M059J (cell line): Measurements from ENCODE around the gene VSTM4. TPM values are rescaled to one million over a fixed set of nuclear protein-coding genes. Genes with fewer than 3 reads are reported as not detected.

ENCODE experiments used
- DNase-seq: peaks from one replicate; pipeline ENCODE4 v3.0.0-alpha.2; 2012; ENCODE audit warnings: low read depth
- total RNA-seq: library from RNA; depleted of rRNA; stranded (reverse); fragments of >200 nt; shearing (Covaris generic); gene quantifications from 2 replicates; pipeline ENCODE4 v1.2.3, GENCODE V29; 2014

Gene VSTM4
- total RNA-seq, 1 experiment from 2014 or later = not detected

DNA sequence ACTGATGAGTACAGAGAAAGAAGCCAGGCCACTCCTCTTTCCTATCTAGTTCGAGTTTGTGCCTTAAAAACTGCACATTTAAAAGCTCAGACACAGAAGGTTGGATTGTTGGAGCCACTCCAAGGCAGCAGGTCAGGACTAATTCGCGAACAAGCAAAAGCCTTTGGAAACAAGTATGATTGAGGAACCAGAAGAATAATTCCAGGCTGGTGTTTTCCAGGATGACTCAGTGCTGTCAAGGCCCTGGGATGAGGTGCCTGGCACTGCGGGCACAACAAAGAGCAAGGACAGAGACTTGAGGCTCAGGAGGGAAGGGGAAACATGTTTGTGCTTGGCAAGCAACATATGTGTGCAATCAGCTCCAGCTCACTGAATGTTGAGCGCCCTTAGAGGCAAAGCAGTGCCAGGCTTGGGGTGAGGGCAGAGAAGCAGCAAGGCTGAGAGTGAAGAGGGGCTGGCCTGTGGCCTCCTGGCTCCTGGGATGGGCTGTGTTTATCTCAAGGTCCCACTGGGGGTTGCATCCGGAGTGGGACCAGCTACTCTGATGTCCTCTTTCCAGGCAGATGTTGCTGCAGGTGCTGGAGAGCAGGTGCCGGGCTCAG, 44.1 kb downstream of the VSTM4 start:
- peak; percentile 4 for DNase-seq

DNA sequence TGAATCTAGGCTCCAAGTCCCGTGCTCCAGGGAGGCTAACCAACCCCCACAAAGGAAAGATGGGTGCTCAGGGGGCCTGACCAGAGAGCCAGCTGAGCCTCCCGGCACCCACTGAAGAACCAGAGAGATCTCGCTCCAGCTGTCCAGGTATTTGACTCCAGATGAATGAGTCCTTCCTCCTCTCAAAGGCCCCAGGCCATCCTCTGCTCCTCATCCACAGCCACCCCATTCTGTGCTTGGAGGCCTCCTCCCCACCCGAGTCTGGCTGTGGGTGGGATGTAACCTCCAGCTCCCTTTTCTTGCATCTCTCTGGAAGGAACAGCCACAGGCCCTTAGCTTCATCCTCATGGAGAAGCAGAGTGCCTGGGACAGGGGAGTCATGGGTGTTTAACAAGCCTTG, 44.6 kb downstream of the VSTM4 start:
- no peak for DNase-seq

DNA sequence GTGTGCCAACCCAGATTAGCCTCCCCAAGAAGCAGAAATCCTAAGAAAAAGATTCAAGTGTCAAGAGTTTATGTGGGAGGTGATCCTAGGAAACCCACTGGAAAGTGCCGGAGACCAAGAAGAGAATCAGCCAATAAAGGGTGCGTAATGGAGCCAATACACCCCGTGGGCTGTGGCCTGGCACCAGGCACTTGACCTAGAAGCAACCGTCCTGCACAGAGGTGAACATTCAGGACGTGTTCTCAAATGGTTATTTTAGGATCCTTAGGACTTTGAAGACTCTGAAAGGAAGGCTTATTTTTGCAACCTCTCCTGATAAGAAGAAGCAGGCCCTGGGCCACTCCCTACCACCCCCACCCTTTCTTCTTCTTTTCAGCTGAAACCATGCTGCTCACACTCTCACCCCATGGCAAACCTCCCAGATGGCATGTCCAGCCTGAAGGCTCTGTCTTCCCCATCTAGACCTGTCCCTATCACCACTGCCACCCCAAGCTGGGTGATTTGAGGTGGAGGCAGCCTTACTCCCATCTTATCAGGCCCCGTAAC, 46.6 kb downstream of the VSTM4 start:
- DNase-seq = no peak

DNA sequence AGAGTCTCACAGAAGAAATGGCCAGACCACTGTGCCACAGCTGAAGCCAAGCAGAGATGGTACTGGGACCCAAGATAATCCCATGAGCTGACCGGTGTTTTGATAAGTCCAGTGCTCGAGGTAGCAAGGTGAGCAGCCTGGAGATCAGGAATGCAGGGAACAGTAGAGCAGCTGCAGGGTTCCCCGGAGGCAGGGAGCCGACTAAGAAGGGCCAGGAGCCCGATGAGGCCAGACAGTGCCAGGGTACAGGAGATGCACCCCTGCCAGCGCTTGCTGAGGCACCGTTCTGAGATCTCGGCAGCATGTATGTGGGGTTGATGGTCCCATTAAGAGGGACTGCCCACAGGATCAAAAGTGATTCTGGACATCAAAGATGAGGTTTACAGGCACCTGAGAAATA, 47.1 kb downstream of the VSTM4 start:
- no peak for DNase-seq

DNA sequence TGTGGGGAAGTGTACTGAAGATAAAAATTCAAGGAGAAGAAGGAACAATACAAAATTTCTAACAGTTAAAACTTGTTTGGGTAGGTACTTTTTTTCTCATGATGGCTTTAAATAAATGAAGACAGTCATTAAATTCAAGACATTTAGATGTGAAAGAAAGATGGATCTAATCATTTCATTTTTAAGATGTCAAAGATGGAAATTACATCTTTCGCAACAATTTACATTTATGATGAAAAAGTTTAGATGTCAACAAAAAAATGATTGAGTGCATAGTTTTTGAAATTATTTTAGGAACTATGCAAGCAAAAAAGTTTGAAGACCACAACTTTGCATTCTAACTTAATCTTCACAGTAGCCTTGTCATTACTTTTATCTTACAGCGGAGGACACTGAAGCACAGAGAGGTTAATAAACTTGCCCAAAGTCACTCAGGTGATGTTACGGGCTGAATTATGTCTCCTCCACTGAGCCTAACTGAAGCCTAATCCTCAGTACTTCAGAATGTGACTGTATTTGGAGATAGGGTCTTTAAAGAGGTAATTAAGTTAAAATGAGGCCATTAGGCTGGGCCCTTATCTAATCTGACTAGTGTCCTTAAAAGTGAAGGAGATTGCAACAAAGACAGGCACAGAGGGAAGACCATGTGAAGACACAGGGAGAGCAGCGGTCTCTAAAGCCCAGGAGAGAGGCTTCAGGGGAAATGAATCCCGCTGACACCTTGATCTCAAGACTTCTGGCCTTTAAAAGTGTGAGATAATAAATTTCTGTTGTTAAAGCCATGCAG, 48.2 kb downstream of the VSTM4 start:
- DNase-seq = no peak

DNA sequence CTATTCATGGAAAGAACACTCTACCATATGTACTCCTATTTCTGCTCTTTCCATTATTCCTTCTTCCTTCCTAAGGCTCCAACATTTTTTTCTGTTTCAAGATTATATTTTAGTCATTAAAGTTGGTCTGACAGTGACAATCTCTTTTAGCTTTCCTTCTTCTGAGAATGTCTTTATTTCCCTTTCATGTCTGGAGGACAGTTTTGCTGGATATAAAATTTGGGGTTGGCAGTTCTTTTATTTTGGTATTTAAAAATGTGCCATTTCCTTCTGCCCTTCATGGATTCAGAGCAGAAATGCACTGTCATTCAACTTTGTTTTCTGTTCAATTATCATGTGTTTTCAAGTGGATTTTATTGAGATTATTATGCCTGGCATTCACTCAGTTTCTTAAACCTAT, 53.1 kb downstream of the VSTM4 start:
- no peak for DNase-seq

DNA sequence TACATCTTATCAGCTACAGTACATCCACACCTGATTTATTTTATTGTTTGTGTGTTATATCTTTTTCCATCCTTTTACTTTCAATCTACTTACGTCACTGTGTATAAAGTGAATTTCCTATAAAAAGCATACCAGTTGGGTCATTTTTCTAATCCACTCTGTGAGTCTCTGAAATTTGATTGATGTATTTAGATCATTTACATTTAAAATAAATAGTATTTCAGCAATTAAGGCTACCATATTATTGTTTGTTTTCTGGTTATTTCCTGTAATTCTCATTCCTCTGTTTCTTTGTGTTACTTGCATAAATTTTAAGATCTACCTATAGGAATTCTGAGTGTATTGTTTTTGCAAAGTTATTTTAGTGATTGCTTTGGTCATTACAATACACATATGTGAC, 53.7 kb downstream of the VSTM4 start:
- DNase-seq = no peak

DNA sequence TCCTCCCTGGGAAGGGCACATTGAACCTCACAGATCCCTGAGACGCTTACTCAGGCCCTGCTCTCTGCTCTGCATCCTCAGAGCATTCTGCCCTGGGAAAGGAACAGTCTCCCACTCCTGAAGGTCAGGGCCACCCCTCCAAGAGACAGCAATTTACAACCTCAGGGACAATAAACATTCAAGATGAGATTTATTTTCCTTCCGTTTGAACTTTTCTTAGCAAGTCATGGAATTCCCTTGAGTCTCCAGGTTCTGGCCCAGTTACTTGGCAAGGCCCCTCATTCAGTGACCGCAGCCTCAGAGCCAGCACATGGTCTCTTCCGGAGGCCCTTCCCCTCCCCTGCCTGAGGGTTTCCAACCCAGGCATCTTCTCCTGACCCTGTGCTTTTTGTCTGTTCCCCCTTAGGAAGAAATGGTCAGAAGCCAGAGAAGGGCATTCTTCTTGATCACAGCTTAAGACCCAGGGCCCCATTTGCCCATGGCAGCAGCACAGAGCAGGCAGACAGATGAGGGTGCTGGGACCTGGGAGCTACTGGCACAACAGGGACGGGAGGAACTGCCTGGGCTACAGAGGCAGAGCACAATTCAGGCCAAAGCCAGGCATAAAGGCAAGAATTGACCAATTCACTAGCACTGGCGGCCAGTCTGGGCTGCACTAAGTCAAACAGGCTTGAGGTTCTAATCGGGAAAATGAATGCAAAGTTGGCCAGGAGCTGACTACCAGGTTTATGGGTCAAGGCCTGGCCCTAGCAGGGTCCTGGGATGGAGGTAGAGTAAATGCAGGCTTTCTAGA, 56.7 kb downstream of the VSTM4 start:
- no peak for DNase-seq

DNA sequence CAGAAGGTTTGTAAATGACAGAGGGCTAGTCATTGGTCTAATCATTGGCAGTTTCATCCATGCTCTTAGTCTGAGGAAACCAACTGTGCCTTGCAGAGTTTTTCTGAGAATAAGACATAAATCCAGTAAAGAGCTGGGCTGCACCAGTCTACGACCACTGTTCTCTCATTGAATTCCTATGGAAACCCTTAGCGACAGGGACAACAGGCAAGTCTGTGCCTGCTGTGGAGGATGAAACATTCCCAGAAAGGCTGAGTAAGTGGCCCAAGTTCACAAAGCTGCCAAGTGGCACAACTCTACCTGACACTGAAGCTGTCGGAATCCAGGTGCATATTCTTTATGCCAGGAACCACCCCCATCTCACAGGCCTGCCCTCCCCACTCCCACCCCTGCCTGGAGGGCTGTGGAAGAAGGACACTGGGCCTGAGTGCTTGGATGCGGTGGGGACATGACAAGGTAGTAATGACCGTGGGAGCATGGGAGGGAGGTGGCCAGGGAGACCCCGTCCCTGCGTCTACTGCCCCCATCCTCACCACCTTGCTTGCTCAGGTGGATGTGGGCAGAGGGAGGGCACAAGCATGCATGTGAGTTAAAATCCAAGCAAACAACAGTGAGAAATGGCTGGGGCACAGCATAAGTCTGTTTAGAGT, 58.0 kb downstream of the VSTM4 start:
- DNase-seq = no peak

DNA sequence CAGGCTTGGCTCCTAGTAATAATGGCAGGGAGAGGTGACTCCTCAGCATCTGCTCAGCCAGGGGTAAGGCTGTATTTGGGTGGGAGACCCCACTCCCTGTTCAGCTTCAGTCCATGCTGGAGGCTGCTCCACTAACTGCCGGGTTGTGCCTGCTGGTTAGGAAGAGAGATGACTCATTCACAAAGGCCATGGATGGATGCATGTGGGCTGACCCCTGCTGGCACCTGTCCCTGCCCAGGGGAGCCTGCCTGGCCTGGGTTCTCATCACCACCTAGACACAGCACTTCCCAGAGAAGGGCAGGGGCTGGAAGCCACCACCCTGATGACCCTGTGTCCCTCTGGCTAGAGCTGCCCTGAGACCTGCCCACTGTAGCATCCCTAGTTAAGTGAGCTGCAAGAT, 59.0 kb downstream of the VSTM4 start:
- peak; percentile 19 for DNase-seq

DNA sequence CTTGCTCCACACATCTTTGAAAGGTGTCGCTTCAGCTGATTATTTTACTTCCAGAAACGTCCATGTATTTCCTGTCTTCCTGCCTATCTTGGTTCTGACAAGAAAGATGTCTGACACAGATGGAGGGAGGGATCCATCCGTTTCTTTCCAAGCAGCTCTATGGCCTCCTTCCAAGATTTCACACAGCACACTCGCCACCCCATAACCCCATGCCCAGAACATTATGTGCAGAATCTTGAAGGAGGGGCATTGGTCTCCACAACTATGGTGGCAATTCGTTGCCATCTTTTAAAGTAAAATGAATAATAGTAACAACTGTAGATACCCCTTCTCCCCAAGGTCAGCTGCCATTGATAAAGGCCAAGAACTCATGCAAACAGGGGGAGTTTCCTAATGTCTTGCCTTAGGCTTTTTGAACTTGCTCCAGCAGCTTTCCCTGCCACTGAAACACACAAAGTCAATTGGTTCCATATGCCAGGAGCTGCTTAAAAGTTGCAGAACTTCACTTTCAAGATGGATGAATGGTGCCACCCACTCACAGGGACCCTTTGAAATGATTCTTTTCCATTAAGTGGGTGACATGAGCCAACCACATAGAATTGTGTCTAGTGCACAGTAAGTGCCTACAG, 60.0 kb downstream of the VSTM4 start:
- no peak for DNase-seq

DNA sequence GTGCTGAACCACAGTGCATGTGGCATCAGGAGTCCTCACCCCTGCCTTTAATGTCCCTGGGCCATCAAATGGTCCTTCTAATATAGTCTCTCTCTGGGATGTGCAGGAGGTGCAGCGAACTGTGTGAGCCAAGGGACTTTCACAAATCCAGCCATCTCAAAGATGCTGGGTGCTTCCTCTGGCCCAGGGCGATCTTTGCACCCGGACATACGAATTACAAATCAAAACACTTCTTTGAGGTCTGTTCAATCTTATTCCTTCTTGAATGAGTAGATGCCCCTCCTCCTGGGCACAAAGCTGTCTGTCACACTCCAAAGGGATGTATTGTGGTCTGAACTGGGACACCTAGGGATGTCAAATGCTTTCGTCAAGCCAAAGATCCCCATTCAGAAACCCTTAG, 60.6 kb downstream of the VSTM4 start:
- DNase-seq = no peak

DNA sequence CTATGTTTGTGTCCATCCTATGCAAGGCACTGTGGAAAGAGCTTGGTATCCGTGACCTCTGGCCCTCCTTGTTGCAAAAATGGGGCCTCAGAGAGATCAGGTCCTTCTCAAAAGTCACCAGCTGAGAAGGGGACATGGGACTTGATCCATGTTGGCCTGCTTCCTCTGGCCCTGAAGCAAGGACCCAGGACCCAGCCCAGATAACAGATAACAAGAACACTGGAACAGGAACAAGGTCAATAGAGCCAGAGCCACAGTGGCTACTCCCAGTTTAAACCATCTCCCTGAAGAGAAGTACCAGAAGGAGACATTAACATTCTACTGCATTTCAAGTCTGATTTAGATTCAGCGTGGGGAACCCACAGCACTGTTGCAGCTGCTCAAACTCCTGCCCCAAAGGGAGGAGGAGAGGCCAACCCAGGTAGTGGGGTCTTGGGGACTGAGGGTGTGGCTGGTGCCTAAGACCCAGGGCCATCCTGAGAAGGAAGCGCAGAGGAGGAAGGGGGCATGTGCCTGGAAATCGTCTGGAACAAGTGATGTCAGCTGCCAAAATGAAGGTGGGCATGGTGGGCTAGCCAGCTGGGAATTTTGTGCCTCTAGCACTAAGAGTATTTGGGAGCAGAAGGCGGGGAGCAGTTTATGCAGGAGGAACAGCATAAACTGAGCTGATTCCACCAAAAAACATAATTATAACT, 61.2 kb downstream of the VSTM4 start:
- no peak for DNase-seq

DNA sequence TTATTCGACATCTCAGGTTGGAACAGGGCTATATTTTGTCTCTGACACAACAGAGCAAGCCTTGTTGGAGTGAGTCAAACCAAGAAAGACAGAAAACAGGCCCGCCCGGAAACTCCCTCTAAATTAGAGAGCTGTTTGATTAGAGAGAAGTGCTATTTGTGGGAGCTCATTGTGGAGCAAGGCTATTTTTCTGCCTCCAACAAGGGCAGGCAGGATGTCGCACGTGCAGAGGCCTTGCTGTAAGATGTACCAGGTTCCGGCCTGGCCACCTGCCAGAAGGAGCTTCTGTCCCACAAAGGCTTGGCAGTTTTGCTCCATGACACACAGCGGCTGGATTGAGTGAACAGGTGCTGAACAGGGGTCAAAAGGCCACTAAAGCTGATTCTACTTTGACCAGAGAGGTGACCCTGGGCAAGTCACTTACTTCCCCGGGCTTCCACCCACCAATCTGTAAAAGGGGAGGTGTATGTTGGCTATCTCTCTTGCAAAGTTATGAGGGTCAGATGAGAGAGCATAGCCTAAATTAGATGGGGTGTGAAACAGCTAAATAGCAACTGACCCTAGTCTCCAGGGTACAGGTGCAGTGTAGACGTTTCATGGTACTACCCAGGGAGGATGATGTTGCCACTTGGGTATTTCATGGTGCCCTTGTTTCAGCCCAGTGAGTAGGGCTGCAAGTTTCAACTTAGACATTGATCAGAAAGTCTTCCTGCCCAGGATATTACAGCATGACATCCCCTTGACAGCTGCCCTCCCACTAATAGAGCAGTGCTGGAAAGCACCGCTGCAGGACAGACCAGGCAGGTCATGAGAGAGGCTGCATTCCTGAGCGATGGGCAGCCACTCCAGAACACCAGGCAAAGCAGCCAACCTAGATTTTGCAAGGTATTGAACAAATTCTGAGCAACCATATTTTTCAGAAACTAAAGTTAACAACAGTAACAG, 62.0 kb downstream of the VSTM4 start:
- DNase-seq = peak; percentile 4

DNA sequence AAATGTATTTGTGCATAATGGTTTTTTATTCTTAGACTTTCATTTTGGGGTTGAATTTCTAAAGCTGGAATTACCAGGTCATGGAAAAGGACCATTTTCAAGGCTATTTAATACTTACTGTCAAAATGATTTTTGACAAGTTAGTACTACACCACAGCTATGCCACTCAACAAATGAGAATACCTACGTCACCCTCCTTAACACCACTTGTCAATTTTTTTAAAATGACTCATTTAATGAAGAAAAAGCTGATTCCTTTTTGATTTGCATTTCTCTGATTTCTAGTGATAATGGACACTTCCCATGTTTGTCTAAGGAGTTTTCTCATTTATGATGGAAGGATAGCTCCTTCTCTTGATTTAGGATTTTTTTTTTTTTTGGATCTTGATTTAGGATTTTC, 63.3 kb downstream of the VSTM4 start:
- no peak for DNase-seq

DNA sequence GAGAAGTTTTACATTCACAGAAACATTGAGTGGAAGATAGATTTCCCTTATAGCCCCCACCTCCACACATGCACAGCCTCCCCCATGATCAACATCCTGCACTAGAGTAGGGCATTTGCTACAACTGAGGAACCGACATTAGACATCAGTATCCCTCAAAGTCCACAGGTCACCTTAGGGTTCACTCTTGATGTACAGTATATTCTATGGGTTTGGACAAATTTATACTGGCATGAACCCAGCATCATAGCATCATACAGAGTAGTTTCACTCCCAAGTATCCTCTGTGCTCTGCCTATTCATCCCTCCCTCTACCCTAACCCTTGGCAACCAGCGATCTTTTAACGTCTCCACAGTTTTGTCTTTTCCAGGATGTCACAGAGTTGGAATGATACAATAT, 64.4 kb downstream of the VSTM4 start:
- DNase-seq = no peak

DNA sequence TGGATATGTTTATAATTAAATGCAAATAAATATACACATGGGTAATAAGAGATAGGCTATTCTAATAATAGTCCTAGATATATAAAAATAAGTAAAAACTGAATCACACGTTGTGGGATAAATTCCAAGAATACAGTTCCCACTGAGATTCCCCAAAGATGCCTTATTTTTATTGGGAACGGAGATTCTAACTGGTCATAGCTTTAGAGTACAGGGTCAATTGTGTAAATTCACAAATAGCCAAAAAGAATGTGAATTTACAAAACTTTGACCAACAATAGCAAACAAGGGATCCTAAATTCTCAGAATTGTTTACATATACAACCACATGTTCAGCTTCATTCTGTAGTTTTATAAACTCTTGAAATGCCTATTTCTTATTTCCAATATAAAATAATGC, 65.0 kb downstream of the VSTM4 start:
- DNase-seq = no peak

DNA sequence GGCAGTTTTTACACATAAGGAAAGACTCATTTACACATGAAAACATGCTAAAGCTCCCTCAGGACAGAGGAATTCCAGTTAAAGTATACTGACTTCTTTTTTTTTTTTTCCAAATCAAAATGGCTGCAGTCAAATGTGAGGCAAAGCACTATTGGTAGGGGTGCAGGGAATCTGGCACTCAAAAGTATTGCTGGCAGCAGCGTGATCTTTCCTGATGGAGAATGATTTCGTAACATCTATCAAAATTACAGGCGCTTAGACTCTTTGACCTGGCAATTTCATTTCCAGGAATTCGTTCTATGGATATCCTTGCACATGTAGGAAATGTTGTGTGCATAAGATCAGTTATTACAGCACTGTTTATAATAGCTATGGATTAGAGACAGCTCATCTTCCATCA, 65.7 kb downstream of the VSTM4 start:
- DNase-seq = no peak

DNA sequence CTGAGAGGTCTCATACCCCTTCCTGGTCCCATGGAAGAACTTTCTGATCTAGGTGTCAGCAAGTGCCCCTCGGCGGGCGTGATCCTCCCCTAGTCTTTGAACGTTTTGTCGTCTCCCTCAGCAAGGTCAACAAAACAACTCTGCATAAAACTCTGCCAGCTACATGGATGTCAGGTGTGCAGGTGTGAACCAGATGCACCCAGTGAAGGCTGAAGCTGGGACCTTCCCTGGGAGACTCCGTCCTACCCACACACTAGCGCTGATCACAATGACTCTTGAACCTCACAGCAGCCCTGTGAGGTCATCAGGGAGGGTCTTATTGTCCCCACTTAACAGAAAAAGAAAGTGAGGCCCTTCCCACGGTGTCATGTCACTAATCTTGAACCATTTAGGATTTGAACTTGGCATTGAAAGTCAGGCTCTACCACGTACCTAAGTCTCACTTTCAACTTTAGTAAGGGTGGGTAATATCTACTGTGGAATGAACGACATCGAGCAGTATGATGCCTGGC, 68.1 kb downstream of the VSTM4 start:
- no peak for DNase-seq
